ENCODE data around the gene COL4A2.

DNA sequence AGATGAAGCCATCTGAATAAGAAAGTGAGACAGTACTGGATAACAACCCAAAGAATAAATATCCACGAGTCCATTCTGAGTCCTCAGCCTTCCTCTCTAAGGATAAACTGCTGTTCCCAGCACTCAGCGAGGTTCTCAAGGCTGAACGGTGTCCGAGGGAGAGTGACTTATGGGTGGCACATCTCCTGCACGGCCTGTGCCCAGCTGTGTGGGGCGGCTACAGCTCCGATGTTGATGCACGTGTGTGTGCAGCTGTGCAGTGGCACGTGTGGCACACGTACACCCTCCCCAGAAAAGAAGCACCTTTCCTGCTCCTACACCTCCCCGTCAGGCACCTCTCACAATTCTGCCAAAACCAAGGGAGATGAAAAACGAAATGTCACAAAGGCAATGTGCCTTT, 209.4 kb downstream of the COL4A2 start:
- TF ChIP-seq MAX (IDR thresholded peaks at IDR 0.05) (no peak), POLR2A (IDR thresholded peaks at IDR 0.05; ENCODE audit: low read length) (no peak), USF2 (IDR thresholded peaks at IDR 0.05) (no peak), RAD21 (conservative IDR thresholded peaks at IDR 0.05 in 1 of 2, IDR thresholded peaks at IDR 0.05 in 1 of 2) (no peak), POLR2AphosphoS2 (conservative IDR thresholded peaks at IDR 0.05; ENCODE audit: low read length) (no peak), NR3C1 (IDR thresholded peaks at IDR 0.05) (no peak), FOSL2 (IDR thresholded peaks at IDR 0.05) (no peak), FOSL2 (CRISPR knock-in tag; IDR thresholded peaks at IDR 0.05) (no peak), GATA3 (IDR thresholded peaks at IDR 0.05; ENCODE audit: borderline replicate concordance) (no peak), BHLHE40 (IDR thresholded peaks at IDR 0.05; ENCODE audit: low read depth, low read length) (no peak)
- TF ChIP-seq, protein P1, sequence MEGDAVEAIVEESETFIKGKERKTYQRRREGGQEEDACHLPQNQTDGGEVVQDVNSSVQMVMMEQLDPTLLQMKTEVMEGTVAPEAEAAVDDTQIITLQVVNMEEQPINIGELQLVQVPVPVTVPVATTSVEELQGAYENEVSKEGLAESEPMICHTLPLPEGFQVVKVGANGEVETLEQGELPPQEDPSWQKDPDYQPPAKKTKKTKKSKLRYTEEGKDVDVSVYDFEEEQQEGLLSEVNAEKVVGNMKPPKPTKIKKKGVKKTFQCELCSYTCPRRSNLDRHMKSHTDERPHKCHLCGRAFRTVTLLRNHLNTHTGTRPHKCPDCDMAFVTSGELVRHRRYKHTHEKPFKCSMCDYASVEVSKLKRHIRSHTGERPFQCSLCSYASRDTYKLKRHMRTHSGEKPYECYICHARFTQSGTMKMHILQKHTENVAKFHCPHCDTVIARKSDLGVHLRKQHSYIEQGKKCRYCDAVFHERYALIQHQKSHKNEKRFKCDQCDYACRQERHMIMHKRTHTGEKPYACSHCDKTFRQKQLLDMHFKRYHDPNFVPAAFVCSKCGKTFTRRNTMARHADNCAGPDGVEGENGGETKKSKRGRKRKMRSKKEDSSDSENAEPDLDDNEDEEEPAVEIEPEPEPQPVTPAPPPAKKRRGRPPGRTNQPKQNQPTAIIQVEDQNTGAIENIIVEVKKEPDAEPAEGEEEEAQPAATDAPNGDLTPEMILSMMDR (IDR thresholded peaks at IDR 0.05) = no peak
- TF ChIP-seq, protein P2, sequence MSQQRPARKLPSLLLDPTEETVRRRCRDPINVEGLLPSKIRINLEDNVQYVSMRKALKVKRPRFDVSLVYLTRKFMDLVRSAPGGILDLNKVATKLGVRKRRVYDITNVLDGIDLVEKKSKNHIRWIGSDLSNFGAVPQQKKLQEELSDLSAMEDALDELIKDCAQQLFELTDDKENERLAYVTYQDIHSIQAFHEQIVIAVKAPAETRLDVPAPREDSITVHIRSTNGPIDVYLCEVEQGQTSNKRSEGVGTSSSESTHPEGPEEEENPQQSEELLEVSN (IDR thresholded peaks at IDR 0.05; ENCODE audit: borderline replicate concordance, low read depth) = no peak
